ELR (cell line): Measurements from ENCODE around the gene DEPP1.

Experiments
- DNase-seq: peaks from one replicate; pipeline ENCODE4 v3.0.0-alpha.2; 2015; ENCODE audit warnings: low read depth

Gene DEPP1

GRCh38 chr10:44993226-44993921 lies 14.8 kb upstream of the DEPP1 start:
- no peak for DNase-seq

GRCh38 chr10:44992732-44993225 lies 14.2 kb upstream of the DEPP1 start:
- no peak for DNase-seq

- no peak for DNase-seq
These were observed 13.6 kb upstream of the DEPP1 start for GRCh38 chr10:44992070-44992731.

GRCh38 chr10:44991571-44991970 lies 13.0 kb upstream of the DEPP1 start:
- DNase-seq: no peak

GRCh38 chr10:44990965-44991364 lies 12.4 kb upstream of the DEPP1 start:
- no peak for DNase-seq

- no peak for DNase-seq
These were observed 11.7 kb upstream of the DEPP1 start for GRCh38 chr10:44990302-44990655.

- no peak for DNase-seq
These were observed 11.1 kb upstream of the DEPP1 start for GRCh38 chr10:44989597-44990301.

- DNase-seq: no peak
These were observed 10.5 kb upstream of the DEPP1 start for GRCh38 chr10:44988957-44989585.

- no peak for DNase-seq
These were observed 8.1 kb upstream of the DEPP1 start for GRCh38 chr10:44986670-44987069.

- DNase-seq: no peak
These were observed 7.6 kb upstream of the DEPP1 start for GRCh38 chr10:44986179-44986578.

GRCh38 chr10:44985175-44985681 lies 6.6 kb upstream of the DEPP1 start:
- DNase-seq: no peak

- DNase-seq: no peak
These were observed 6.1 kb upstream of the DEPP1 start for GRCh38 chr10:44984671-44985101.

GRCh38 chr10:44983895-44984278 lies 5.3 kb upstream of the DEPP1 start:
- no peak for DNase-seq

GRCh38 chr10:44983066-44983894 lies 4.7 kb upstream of the DEPP1 start:
- no peak for DNase-seq

- no peak for DNase-seq
These were observed 3.9 kb upstream of the DEPP1 start for GRCh38 chr10:44982496-44982895.

GRCh38 chr10:44982114-44982460 lies 3.5 kb upstream of the DEPP1 start:
- peak; percentile 91 for DNase-seq

- DNase-seq: peak; percentile 93
These were observed 2.8 kb upstream of the DEPP1 start for GRCh38 chr10:44981172-44982113.

- DNase-seq: peak; percentile 21
These were observed 1.9 kb upstream of the DEPP1 start for GRCh38 chr10:44980309-44981171.
